Measurements from ENCODE around the gene KLRC3. TPM values are rescaled to one million over a fixed set of nuclear protein-coding genes. Genes with fewer than 3 reads are reported as not detected.
"Not testable (repeated sequence)": the region's sequence is repeated elsewhere in the genome, so short reads cannot be mapped to it uniquely, and the experiment has no call there.

The KLRC3 gene
- not detected in 2 replicates for total RNA-seq (ENCODE audit: low replicate concordance)

DNA sequence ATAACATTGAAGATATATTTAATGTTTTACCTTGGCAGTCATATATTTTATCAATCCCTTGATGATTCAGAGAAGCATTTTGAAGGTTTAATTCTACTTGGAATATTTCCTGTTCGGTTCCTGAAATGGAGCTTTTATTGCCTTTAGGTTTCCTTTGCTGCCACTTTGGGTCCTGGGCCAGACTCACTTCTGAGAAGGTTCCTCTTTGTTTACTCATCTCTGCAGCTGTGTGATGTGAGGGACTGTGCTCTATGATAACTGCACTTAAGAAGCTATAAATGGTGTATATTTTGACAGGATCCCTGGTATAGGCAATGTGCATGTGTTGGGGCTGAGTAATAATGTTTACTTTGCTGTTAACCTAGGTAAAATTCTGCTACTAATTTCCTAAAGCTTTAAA, at the start of gene KLRC3:
Gene KLRC3 (minus strand): TSS at position 262 of the 400 bp plus-strand sequence. CDS start 45 bp downstream, at position 217.
- DNase-seq (ENCODE audit: low read depth); H3K4me3 ChIP-seq (ENCODE audit: low read depth, low read length): not testable (repeated sequence)

DNA sequence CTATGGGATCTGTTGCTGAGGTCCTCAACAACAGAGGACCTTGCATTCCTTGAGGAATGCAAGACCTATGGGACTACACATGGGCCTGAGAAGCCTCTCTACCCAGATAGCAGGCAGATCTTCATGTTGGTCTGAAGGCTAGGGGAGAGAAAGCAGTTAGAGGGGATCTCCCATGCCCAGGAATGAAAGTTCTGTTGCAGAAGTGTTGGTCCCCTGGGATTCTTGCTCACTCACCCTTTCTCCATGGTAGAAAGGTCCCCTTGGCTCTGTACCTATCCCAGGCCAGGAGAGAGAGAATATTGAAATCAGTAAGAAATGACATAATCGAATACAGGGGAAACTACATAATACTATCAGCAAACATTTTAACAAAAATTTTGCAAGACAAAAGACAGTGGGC, 49.3 kb upstream of the KLRC3 start:
- TF ChIP-seq, protein P1, sequence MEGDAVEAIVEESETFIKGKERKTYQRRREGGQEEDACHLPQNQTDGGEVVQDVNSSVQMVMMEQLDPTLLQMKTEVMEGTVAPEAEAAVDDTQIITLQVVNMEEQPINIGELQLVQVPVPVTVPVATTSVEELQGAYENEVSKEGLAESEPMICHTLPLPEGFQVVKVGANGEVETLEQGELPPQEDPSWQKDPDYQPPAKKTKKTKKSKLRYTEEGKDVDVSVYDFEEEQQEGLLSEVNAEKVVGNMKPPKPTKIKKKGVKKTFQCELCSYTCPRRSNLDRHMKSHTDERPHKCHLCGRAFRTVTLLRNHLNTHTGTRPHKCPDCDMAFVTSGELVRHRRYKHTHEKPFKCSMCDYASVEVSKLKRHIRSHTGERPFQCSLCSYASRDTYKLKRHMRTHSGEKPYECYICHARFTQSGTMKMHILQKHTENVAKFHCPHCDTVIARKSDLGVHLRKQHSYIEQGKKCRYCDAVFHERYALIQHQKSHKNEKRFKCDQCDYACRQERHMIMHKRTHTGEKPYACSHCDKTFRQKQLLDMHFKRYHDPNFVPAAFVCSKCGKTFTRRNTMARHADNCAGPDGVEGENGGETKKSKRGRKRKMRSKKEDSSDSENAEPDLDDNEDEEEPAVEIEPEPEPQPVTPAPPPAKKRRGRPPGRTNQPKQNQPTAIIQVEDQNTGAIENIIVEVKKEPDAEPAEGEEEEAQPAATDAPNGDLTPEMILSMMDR (IDR thresholded peaks at IDR 0.05; ENCODE audit: insufficient read depth, low read length), result no peak
- DNase-seq (ENCODE audit: low read depth), result no peak
- H3K4me3 ChIP-seq (ENCODE audit: low read depth, low read length), result no peak overlapping the region

DNA sequence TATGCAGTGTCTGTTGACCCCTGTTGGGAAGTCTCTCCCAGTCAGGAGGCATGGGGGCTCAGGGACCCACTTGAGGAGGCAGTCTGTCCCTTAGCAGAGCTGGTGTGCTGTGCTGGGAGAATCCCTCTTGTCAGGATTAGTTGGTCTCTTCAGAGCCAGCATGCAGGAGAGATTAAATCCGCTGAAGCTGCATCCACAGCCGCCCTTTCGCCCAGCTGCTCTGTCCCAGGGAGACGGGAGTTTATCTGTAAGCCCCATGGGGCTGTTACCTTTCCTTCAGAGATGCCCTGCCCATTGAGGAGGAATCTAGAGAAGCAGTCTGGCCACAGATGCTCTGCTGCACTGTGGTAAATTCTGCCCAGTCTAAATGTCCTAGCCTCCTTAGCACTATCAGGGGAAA, 45.9 kb upstream of the KLRC3 start:
- no peak overlapping the region for H3K4me3 ChIP-seq (ENCODE audit: low read depth, low read length)
- TF ChIP-seq, protein P1 (IDR thresholded peaks at IDR 0.05; ENCODE audit: insufficient read depth, low read length), result no peak
- DNase-seq (ENCODE audit: low read depth), result no peak

DNA sequence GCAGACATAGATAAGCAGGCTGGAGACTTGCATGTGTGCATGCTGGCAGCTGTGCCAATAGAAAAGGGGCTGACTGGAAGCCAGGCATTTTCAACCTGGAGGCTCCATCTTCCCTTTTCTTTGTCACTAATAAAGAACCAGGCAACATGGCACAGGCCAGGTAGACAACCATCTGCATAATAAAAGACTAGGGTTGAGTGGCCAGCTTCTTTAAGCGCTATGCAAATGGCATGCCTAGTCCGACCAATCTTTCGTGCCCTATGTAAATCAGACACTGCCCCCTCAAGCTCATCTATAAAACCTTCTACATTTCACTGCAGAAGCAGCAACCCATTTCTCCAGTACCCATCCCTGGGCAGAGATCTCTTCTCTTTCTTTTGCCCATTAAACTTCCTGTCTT, 37.4 kb upstream of the KLRC3 start:
- H3K4me3 ChIP-seq (ENCODE audit: low read depth, low read length), result no peak overlapping the region
- TF ChIP-seq, protein P1 (IDR thresholded peaks at IDR 0.05; ENCODE audit: insufficient read depth, low read length), result no peak
- DNase-seq (ENCODE audit: low read depth), result no peak

DNA sequence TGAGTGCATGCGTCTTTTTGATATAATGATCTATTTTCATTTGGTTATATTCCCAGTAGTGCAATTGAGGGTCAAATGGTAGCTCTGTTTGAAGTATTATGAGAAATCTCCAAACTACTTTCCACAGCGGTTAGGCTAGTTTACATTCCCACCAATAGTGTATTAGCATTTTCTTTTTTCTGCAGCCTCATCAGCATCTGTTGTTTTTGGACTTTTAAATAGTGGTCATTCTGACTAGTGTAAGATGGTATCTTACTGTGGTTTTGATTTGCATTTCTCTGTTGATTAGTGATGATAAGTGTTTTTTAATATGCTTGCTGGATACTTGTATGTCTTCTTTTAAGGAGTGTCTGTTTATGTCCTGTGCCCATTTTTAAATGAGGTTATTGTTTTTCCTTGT, 36.5 kb upstream of the KLRC3 start:
- no peak overlapping the region for H3K4me3 ChIP-seq (ENCODE audit: low read depth, low read length)
- no peak for DNase-seq (ENCODE audit: low read depth)

DNA sequence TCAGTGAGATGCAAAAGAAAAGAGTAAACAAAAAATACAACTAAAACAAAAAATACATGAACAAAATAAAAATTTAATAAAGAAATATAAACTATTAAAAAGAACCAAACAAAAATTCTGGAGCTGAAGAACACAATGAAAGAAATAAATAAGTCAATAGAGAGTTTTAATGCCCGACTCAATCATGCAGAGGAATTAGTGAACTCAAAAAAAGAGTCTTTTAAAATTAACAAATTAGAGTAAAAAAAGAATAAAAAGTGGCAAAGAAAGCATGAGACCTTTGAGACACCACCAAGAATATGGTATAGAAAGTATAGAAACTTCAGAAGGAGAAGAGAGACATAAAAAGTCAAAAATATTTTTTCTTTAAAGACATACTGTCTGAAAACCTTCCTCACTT, 35.4 kb upstream of the KLRC3 start:
- H3K4me3 ChIP-seq (ENCODE audit: low read depth, low read length), result no peak overlapping the region
- DNase-seq (ENCODE audit: low read depth), result no peak
- TF ChIP-seq, protein P1 (IDR thresholded peaks at IDR 0.05; ENCODE audit: insufficient read depth, low read length), result no peak

More for the DNA sequence above, 36.5 kb upstream of the KLRC3 start:
- TF ChIP-seq, protein P1 (IDR thresholded peaks at IDR 0.05; ENCODE audit: insufficient read depth, low read length), result no peak

DNA sequence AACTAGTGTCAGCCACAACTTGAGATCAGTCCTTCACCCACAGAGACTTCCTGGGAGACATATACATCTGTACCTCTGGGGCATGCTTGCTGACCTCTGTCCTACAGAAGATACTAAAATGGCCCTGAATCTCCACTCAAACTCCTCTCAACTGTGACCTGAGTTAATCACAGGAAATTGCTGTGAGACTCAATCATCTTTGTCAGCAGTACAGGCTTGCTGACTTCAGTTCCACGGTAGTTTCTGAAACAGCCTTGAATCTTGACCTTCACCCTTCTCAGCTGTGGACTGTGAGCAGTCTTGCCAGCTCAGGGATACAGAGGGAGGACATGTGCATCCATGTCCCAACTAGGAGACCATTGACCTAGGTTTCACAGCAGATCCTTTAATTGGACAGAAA, 34.1 kb upstream of the KLRC3 start:
- TF ChIP-seq, protein P1 (IDR thresholded peaks at IDR 0.05; ENCODE audit: insufficient read depth, low read length), result no peak
- no peak overlapping the region for H3K4me3 ChIP-seq (ENCODE audit: low read depth, low read length)
- DNase-seq (ENCODE audit: low read depth), result no peak

Measured in fibroblast of the aortic adventitia (primary cell).